Neural cell (in vitro differentiated cells): ENCODE data around the gene ZNF507. TPM values are rescaled to one million over a fixed set of nuclear protein-coding genes. Genes with fewer than 3 reads are reported as not detected.

Experiments used
- H2AFZ ChIP-seq: fragments of 200-600, 300-800 bp; sonication (generic), shearing (Covaris generic); 2 replicates; pipeline ENCODE4 v1.6.0; 2014; ENCODE audit warnings: low read depth, mild to moderate bottlenecking, antibody characterized with exemption, low read length, moderate library complexity
- H3F3A ChIP-seq: fragments of 200-600 bp; shearing (Covaris generic); 2 replicates; pipeline ENCODE4 v1.6.1; 2016; ENCODE audit warnings: mild to moderate bottlenecking, moderate library complexity, mixed read lengths, antibody characterized with exemption, low read length; ENCODE audit not compliant: insufficient read depth, poor library complexity, severe bottlenecking
- H3K27ac ChIP-seq: fragments of 200-600, 300-800 bp; sonication (generic), shearing (Covaris generic); 2 replicates; pipeline ENCODE4 v1.5.1; 2014; ENCODE audit warnings: mild to moderate bottlenecking, low read length, moderate library complexity
- H3K27me3 ChIP-seq: fragments of 300-800, 200-600 bp; sonication (generic), shearing (Covaris generic); 2 replicates; pipeline ENCODE4 v1.6.0; 2014; ENCODE audit warnings: mild to moderate bottlenecking, low read depth, low read length, moderate library complexity; ENCODE audit not compliant: insufficient read depth
- H3K36me3 ChIP-seq: fragments of 300-800, 200-600 bp; sonication (generic), shearing (Covaris generic); 2 replicates; pipeline ENCODE4 v1.5.1; 2014; ENCODE audit warnings: mild to moderate bottlenecking, antibody characterized with exemption, low read length, moderate library complexity; ENCODE audit not compliant: insufficient read depth
- H3K4me2 ChIP-seq: fragments of 300-800, 200-600 bp; sonication (generic), shearing (Covaris generic); 2 replicates; pipeline ENCODE4 v1.6.0; 2014; ENCODE audit warnings: mild to moderate bottlenecking, low read length
- H3K4me3 ChIP-seq: fragments of 300-800, 200-600 bp; sonication (generic), shearing (Covaris generic); 2 replicates; pipeline ENCODE4 v1.5.1; 2014; ENCODE audit warnings: mild to moderate bottlenecking, low read length, moderate library complexity
- H3K79me2 ChIP-seq: fragments of 200-600 bp; shearing (Covaris generic); replicated peaks from 2 replicates; pipeline ENCODE4 v1.6.0; 2014; ENCODE audit warnings: mild to moderate bottlenecking, low read length, moderate library complexity; ENCODE audit not compliant: insufficient read depth
- H3K9ac ChIP-seq: fragments of 300-800, 200-600 bp; sonication (generic), shearing (Covaris generic); 2 replicates; pipeline ENCODE4 v1.6.1; 2016; ENCODE audit warnings: mild to moderate bottlenecking, low read length, mixed read lengths
- H3K9me2 ChIP-seq: fragments of 200-600 bp; shearing (Covaris generic); 2 replicates; pipeline ENCODE4 v1.6.1; 2016; ENCODE audit warnings: mild to moderate bottlenecking, low read length, mixed read lengths; ENCODE audit not compliant: insufficient read depth
- H3K9me3 ChIP-seq: fragments of 200-600, 300-800 bp; sonication (generic), shearing (Covaris generic); 2 replicates; pipeline ENCODE4 v1.6.1; 2016; ENCODE audit warnings: mild to moderate bottlenecking, mixed run types, low read length, moderate library complexity, mixed read lengths
- H4K20me1 ChIP-seq: fragments of 200-600 bp; shearing (Covaris generic); 2 replicates; pipeline ENCODE4 v1.6.1; 2016; ENCODE audit warnings: mild to moderate bottlenecking, mixed run types; ENCODE audit not compliant: insufficient read depth
- CTCF ChIP-seq: fragments of 450-650 bp; IDR thresholded peaks from 2 replicates; pipeline ENCODE4 v1.5.1; 2014; ENCODE audit warnings: antibody characterized with exemption, mild to moderate bottlenecking, moderate library complexity; ENCODE audit not compliant: poor library complexity, severe bottlenecking
- EP300 ChIP-seq: fragments of 450-650 bp; conservative IDR thresholded peaks from 2 replicates; pipeline ENCODE4 v1.6.1; 2014; ENCODE audit warnings: antibody characterized with exemption, mild to moderate bottlenecking, moderate library complexity; ENCODE audit not compliant: poor library complexity, severe bottlenecking
- EZH2 ChIP-seq: fragments of 200-600, 300-800 bp; shearing (Covaris generic), sonication (generic); IDR thresholded peaks from 2 replicates; pipeline ENCODE4 v1.6.1; 2014; ENCODE audit warnings: antibody characterized with exemption, low read length, borderline replicate concordance, mild to moderate bottlenecking; ENCODE audit not compliant: insufficient read depth, poor library complexity, severe bottlenecking
- MXI1 ChIP-seq: fragments of 450-650 bp; conservative IDR thresholded peaks from 2 replicates; pipeline ENCODE4 v1.6.1; 2014; ENCODE audit warnings: antibody characterized with exemption, mild to moderate bottlenecking; ENCODE audit not compliant: poor library complexity, severe bottlenecking
- POLR2AphosphoS5 ChIP-seq: IDR thresholded peaks from 2 replicates; pipeline ENCODE4 v1.6.1; 2012
- RAD21 ChIP-seq: fragments of 450-650 bp; conservative IDR thresholded peaks from 2 replicates; pipeline ENCODE4 v1.6.1; 2014; ENCODE audit warnings: antibody characterized with exemption, mild to moderate bottlenecking, moderate library complexity
- REST ChIP-seq: IDR thresholded peaks from 2 replicates; pipeline ENCODE4 v1.6.1; 2012; ENCODE audit warnings: borderline replicate concordance
- SMC3 ChIP-seq: fragments of 450-650 bp; conservative IDR thresholded peaks from 2 replicates; pipeline ENCODE4 v1.6.1; 2014; ENCODE audit warnings: antibody characterized with exemption, mild to moderate bottlenecking, moderate library complexity; ENCODE audit not compliant: poor library complexity
- TAF1 ChIP-seq: IDR thresholded peaks from 2 replicates; pipeline ENCODE4 v1.6.1; 2012; ENCODE audit warnings: low read depth
- polyA plus RNA-seq: library from polyadenylated mRNA; depleted of rRNA; stranded (reverse); fragments of >200 nt; gene quantifications from 2 replicates; pipeline ENCODE4 v1.2.3, GENCODE V29; 2014

The ZNF507 gene
- polyA plus RNA-seq, 1 donor from 2014 or later = 9.9 TPM

GRCh38 chr19:32396046-32396652 is 50.7 kb downstream of the ZNF507 start:
- Histone ChIP-seq H3K27ac (no peak overlapping the region), H3K79me2 (no peaks in the 10 kb centered on the region), H3K4me2 (no peak overlapping the region), H4K20me1 (no peaks in the 10 kb centered on the region), H3K9ac (no peak overlapping the region), H3K27me3 (no peaks in the 10 kb centered on the region), H3K4me3 (no peak overlapping the region), H3K9me3 (no peaks in the 10 kb centered on the region), H3F3A (no peaks in the 10 kb centered on the region), H3K9me2 (no peaks in the 10 kb centered on the region), H2AFZ (no peak overlapping the region), H3K36me3 (no peaks in the 10 kb centered on the region)
- TF ChIP-seq MXI1 (no peak), EZH2 (no peak), TAF1 (no peak), CTCF (no peak), REST (no peak), SMC3 (no peak)

GRCh38 chr19:32397671-32398101 is 52.3 kb downstream of the ZNF507 start:
- Histone ChIP-seq H3K36me3 (no peaks in the 10 kb centered on the region), H4K20me1 (no peaks in the 10 kb centered on the region), H3K9me3 (no peaks in the 10 kb centered on the region), H3K27me3 (no peaks in the 10 kb centered on the region), H2AFZ (no peak overlapping the region), H3K4me3 (no peak overlapping the region), H3K9me2 (no peaks in the 10 kb centered on the region), H3K9ac (no peak overlapping the region), H3F3A (no peaks in the 10 kb centered on the region), H3K4me2 (no peak overlapping the region), H3K27ac (no peak overlapping the region), H3K79me2 (no peaks in the 10 kb centered on the region)
- TF ChIP-seq SMC3 (no peak), MXI1 (no peak), EP300 (no peak)

GRCh38 chr19:32401992-32402391 is 56.6 kb downstream of the ZNF507 start:
- H3K9me3 ChIP-seq = no peaks in the 10 kb centered on the region
- no peak overlapping the region for H3K9ac ChIP-seq
- H3K27me3 ChIP-seq = no peaks in the 10 kb centered on the region
- H3K4me2 ChIP-seq = no peak overlapping the region
- H3K27ac ChIP-seq = no peak overlapping the region
- TF ChIP-seq SMC3 (no peak), TAF1 (no peak), CTCF (no peak), MXI1 (no peak), REST (no peak), POLR2AphosphoS5 (no peak), RAD21 (no peak), EP300 (no peak), EZH2 (no peak)
- H2AFZ ChIP-seq = no peak overlapping the region
- H3F3A ChIP-seq = no peaks in the 10 kb centered on the region
- H3K36me3 ChIP-seq = no peaks in the 10 kb centered on the region
- H3K9me2 ChIP-seq = no peaks in the 10 kb centered on the region
- peaks cover 8% of the 10 kb centered on the region for H3K79me2 ChIP-seq
- no peaks in the 10 kb centered on the region for H4K20me1 ChIP-seq
- H3K4me3 ChIP-seq = no peak overlapping the region
